ENCODE measurements around the gene ATP1B2.

The ATP1B2 gene

DNA sequence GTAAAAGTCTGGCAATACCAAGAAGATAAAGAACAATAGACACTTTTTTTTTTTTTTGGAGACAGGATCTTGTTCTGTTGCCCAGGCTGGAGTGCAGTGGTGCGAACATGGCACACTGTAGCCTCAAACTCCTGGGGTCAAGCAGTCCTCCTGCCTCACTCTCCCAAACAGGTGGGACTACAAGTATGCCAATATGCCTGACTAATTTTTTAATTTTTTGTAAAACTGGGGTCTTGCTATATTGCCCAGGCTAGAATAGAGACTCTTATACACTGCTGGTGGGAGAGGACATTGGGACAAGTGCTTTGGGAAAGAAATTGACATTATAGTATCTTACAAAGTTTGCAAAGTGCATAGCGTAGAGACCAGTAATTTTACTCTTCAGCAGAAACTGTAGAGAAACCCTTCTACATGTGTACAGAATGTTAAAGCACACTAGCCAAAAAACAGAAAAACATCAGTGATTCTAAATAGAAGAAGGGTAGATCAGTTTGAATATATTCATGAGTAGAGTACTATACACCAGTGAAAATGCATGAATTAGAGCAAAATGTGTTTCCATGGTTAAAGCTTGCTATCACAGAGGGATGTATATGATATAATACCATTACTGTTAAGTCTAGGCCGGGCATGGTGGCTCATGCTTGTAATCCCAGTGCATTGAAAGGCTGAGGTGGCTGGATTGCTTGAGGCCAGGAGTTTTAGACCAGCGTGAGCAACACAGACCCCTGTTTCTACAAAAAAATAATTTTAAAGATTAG, 47.3 kb downstream of the ATP1B2 start:
- TF ChIP-seq ZNF274 (IDR thresholded peaks at IDR 0.05; ENCODE audit: low read depth, low read length) (no peak), SUZ12 (IDR thresholded peaks at IDR 0.05; ENCODE audit: extremely low read depth, insufficient read depth, insufficient read length) (no peak), YY1 (IDR thresholded peaks at IDR 0.05; ENCODE audit: insufficient read depth, insufficient read length) (no peak)
- Histone ChIP-seq H3K4me3 (ENCODE audit: insufficient read length, low read depth) (no peak overlapping the region), H3K27me3 (ENCODE audit: insufficient read depth, insufficient read length) (no peaks in the 10 kb centered on the region), H3K9me3 (ENCODE audit: insufficient read depth, low read length) (no peaks in the 10 kb centered on the region), H3K4me1 (ENCODE audit: insufficient read depth, insufficient read length) (peaks cover 4% of the 10 kb centered on the region), H3K9ac (ENCODE audit: insufficient read length, low read depth) (no peak overlapping the region), H3K36me3 (ENCODE audit: insufficient read depth, insufficient read length, low read length) (peaks cover 55% of the 10 kb centered on the region)
- no peak for DNase-seq (ENCODE audit: low read depth, low spot score)

- H3K4me3 ChIP-seq (ENCODE audit: insufficient read length, low read depth) = no peak overlapping the region
- H3K9me3 ChIP-seq (ENCODE audit: insufficient read depth, low read length) = no peaks in the 10 kb centered on the region
- no peaks in the 10 kb centered on the region for H3K27me3 ChIP-seq (ENCODE audit: insufficient read depth, insufficient read length)
- TF ChIP-seq SUZ12 (IDR thresholded peaks at IDR 0.05; ENCODE audit: extremely low read depth, insufficient read depth, insufficient read length) (no peak), ZNF274 (IDR thresholded peaks at IDR 0.05; ENCODE audit: low read depth, low read length) (no peak), YY1 (IDR thresholded peaks at IDR 0.05; ENCODE audit: insufficient read depth, insufficient read length) (no peak)
- H3K4me1 ChIP-seq (ENCODE audit: insufficient read depth, insufficient read length) = peaks cover 14% of the 10 kb centered on the region
- H3K36me3 ChIP-seq (ENCODE audit: insufficient read depth, insufficient read length, low read length) = peaks cover 43% of the 10 kb centered on the region
- DNase-seq (ENCODE audit: low read depth, low spot score) = no peak
- no peak overlapping the region for H3K9ac ChIP-seq (ENCODE audit: insufficient read length, low read depth)
Measured at GRCh38 chr17:7700510-7700909, 49.8 kb downstream of the ATP1B2 start.

- Histone ChIP-seq H3K27me3 (ENCODE audit: insufficient read depth, insufficient read length) (peaks cover 10% of the 10 kb centered on the region), H3K4me3 (ENCODE audit: insufficient read length, low read depth) (no peak overlapping the region), H3K9ac (ENCODE audit: insufficient read length, low read depth) (no peak overlapping the region), H3K36me3 (ENCODE audit: insufficient read depth, insufficient read length, low read length) (peaks cover 35% of the 10 kb centered on the region), H3K9me3 (ENCODE audit: insufficient read depth, low read length) (no peaks in the 10 kb centered on the region), H3K4me1 (ENCODE audit: insufficient read depth, insufficient read length) (peaks cover 14% of the 10 kb centered on the region)
- DNase-seq (ENCODE audit: low read depth, low spot score) = no peak
- TF ChIP-seq YY1 (IDR thresholded peaks at IDR 0.05; ENCODE audit: insufficient read depth, insufficient read length) (no peak), ZNF274 (IDR thresholded peaks at IDR 0.05; ENCODE audit: low read depth, low read length) (no peak), SUZ12 (IDR thresholded peaks at IDR 0.05; ENCODE audit: extremely low read depth, insufficient read depth, insufficient read length) (no peak)
Measured at GRCh38 chr17:7701681-7702080, 51.0 kb downstream of the ATP1B2 start.

- Histone ChIP-seq H3K4me3 (ENCODE audit: insufficient read length, low read depth) (no peak overlapping the region), H3K4me1 (ENCODE audit: insufficient read depth, insufficient read length) (peaks cover 14% of the 10 kb centered on the region), H3K27me3 (ENCODE audit: insufficient read depth, insufficient read length) (peaks cover 12% of the 10 kb centered on the region), H3K36me3 (ENCODE audit: insufficient read depth, insufficient read length, low read length) (peaks cover 30% of the 10 kb centered on the region), H3K9me3 (ENCODE audit: insufficient read depth, low read length) (no peaks in the 10 kb centered on the region), H3K9ac (ENCODE audit: insufficient read length, low read depth) (peak overlapping the region; percentile 10)
- no peak for DNase-seq (ENCODE audit: low read depth, low spot score)
- TF ChIP-seq YY1 (IDR thresholded peaks at IDR 0.05; ENCODE audit: insufficient read depth, insufficient read length) (no peak), SUZ12 (IDR thresholded peaks at IDR 0.05; ENCODE audit: extremely low read depth, insufficient read depth, insufficient read length) (no peak), ZNF274 (IDR thresholded peaks at IDR 0.05; ENCODE audit: low read depth, low read length) (no peak)
Measured at GRCh38 chr17:7702776-7703175, 52.0 kb downstream of the ATP1B2 start.

DNA sequence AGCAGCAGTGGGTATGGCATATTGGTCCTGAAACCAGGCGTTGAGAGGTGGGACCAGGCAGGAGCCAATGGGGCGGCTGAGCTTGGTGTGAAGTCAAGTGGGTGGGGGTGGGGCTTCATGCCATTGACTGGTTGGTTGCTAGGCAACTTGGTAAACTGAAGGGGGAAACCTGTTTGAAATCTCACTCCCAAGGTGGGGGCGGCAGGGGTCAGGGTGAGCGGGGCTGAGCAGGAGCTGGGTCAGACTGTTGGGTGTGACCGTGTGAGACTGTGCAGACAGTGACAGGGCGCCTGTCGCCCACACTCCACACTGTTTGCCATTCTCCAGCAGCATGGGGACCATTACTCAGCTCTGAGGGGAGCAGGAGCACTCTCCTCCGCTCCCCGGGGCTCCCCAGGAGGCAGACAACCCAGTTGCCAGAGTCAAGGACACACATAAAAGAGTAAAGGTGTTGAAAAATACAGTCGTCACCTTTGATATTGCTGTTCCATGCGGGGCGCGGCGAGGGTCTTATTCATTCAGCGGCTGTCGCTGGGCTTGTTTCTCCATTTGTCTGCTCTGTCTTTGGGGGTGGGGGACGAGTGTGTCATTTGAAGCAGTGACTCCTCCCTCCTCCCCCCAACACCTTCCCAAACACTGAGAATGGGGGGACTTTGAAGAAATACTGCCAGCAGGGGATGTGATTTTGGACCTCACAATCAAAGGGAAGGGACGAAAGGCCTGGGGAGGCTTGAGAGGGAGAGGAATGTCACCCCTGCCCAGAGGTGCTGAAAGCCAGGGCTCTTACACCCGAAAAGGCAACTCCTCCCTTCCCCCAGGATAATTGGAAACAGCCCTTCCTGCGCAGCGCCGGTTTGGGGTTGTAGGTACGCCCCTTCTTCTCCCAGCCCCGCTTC, 53.1 kb downstream of the ATP1B2 start:
- Histone ChIP-seq H3K9me3 (ENCODE audit: insufficient read depth, low read length) (no peaks in the 10 kb centered on the region), H3K36me3 (ENCODE audit: insufficient read depth, insufficient read length, low read length) (peaks cover 24% of the 10 kb centered on the region), H3K9ac (ENCODE audit: insufficient read length, low read depth) (no peak overlapping the region), H3K27me3 (ENCODE audit: insufficient read depth, insufficient read length) (peaks cover 12% of the 10 kb centered on the region), H3K4me1 (ENCODE audit: insufficient read depth, insufficient read length) (peaks cover 14% of the 10 kb centered on the region), H3K4me3 (ENCODE audit: insufficient read length, low read depth) (peak overlapping the region; percentile 6)
- TF ChIP-seq YY1 (IDR thresholded peaks at IDR 0.05; ENCODE audit: insufficient read depth, insufficient read length) (no peak), ZNF274 (IDR thresholded peaks at IDR 0.05; ENCODE audit: low read depth, low read length) (no peak), SUZ12 (IDR thresholded peaks at IDR 0.05; ENCODE audit: extremely low read depth, insufficient read depth, insufficient read length) (no peak)
- peak; percentile 67 for DNase-seq (ENCODE audit: low read depth, low spot score)

DNA sequence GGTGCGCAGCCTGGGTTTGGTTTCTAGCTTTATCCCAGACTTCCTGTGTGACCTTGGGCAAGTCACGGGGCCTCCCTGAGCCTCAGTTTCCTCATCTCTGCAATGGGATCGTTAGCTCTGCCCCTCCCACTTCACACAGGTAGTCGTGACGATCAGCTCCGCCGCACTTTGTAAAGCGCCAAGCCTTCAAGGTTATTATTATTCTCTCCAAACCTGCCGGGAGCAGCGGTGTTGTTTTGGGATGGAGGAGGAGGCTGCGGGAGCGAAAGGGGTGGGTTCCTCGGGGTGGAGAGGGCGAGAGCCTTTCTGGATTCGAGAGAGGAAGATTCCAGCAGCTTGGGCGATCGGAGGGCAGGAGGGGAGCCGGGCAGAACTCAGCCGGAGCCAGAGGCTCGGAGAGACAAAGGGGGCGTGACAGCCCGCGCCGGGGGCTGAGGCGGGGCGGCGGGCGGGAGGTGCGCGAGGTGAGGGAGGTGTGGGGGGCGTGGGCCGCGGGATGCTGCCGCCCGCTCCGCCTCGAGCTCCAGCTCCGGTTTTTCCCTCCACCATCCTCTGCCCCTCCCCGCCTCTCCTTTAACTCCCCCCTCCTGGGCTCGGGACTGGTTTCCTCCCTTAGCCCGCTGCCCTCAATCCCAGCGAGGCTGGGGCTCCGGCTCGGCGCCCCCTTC, 54.0 kb downstream of the ATP1B2 start, which contains the start of gene EFNB3:
Gene EFNB3 (plus strand): TSS at position 602 of the 668 bp plus-strand sequence. CDS start 397 bp downstream, outside the sequence.
- peak; percentile 51 for DNase-seq (ENCODE audit: low read depth, low spot score)
- H3K9ac ChIP-seq (ENCODE audit: insufficient read length, low read depth) = peak within 1 kb of the TSS; percentile 70
- H3K9me3 ChIP-seq (ENCODE audit: insufficient read depth, low read length) = no peaks in the 10 kb centered on the region
- TF ChIP-seq YY1 (IDR thresholded peaks at IDR 0.05; ENCODE audit: insufficient read depth, insufficient read length) (no peak), SUZ12 (IDR thresholded peaks at IDR 0.05; ENCODE audit: extremely low read depth, insufficient read depth, insufficient read length) (no peak), ZNF274 (IDR thresholded peaks at IDR 0.05; ENCODE audit: low read depth, low read length) (no peak)
- peak within 1 kb of the TSS; percentile 58 for H3K4me3 ChIP-seq (ENCODE audit: insufficient read length, low read depth)
- peaks cover 12% of the 10 kb centered on the region for H3K27me3 ChIP-seq (ENCODE audit: insufficient read depth, insufficient read length)
- H3K36me3 ChIP-seq (ENCODE audit: insufficient read depth, insufficient read length, low read length) = peaks cover 24% of the 10 kb centered on the region
- peaks cover 14% of the 10 kb centered on the region for H3K4me1 ChIP-seq (ENCODE audit: insufficient read depth, insufficient read length)

Measured in NT2/D1 (cell line).